PC-3 (cell line): ENCODE data around the gene DHDDS. TPM values are rescaled to one million over a fixed set of nuclear protein-coding genes. Genes with fewer than 3 reads are reported as not detected.

Source experiments
- ATAC-seq: fragments of 200-7000 bp; cut with Tn5 transposase; 2 replicates; pipeline ENCODE4 v1.9.1; 2020; ENCODE audit warnings: mild to moderate bottlenecking, moderate library complexity
- BruUV-seq: library from RNA; stranded (reverse); fragments of 400-500 nt; replicated peaks from 2 replicates; lab custom pipeline; 2021; lab: Mats Ljungman, UMichigan
- CTCF ChIA-PET: fragments of 300-600 bp; sonication (Branson Sonifier 250); formaldehyde crosslinking; loops from one replicate; lab custom pipeline; 2022; ENCODE audit warnings: antibody characterized with exemption; lab: Charles Lee
- POLR2A ChIA-PET: fragments of 300-600 bp; sonication (Branson Sonifier 250); formaldehyde crosslinking; loops from one replicate; lab custom pipeline; 2022; ENCODE audit warnings: antibody characterized with exemption; ENCODE audit not compliant: unreplicated experiment; lab: Charles Lee
- DNase-seq: peaks from one replicate; pipeline ENCODE4 v3.0.0-alpha.2; 2015
- H2AFZ ChIP-seq: fragments of 300-600 bp; sonication (generic); 2 replicates; pipeline ENCODE4 v1.6.0; 2016; ENCODE audit warnings: antibody characterized with exemption, low read length
- H3F3A ChIP-seq: fragments of 300-600 bp; sonication (generic); one replicate; pipeline ENCODE4 v1.6.0; 2017; ENCODE audit warnings: antibody characterized with exemption, low read length, control low read depth, mild to moderate bottlenecking; ENCODE audit not compliant: unreplicated experiment
- H3K27ac ChIP-seq: fragments of 300-600 bp; sonication (generic); 2 replicates; pipeline ENCODE4 v1.5.1; 2016; ENCODE audit warnings: mild to moderate bottlenecking, low read length
- H3K27me3 ChIP-seq: fragments of 300-600 bp; sonication (generic); 2 replicates; pipeline ENCODE4 v1.6.1; 2016; ENCODE audit warnings: low read length, mixed read lengths
- H3K36me3 ChIP-seq: fragments of 300-600 bp; sonication (generic); 2 replicates; pipeline ENCODE4 v1.6.1; 2016; ENCODE audit warnings: low read depth, mixed run types, low read length, mixed read lengths
- H3K4me1 ChIP-seq: fragments of 300-600 bp; sonication (generic); 2 replicates; pipeline ENCODE4 v1.5.1; 2016; ENCODE audit warnings: low read length; ENCODE audit not compliant: insufficient read depth
- H3K4me2 ChIP-seq: fragments of 300-600 bp; sonication (generic); 2 replicates; pipeline ENCODE4 v1.6.0; 2016; ENCODE audit warnings: low read length
- H3K4me3 ChIP-seq: fragments of 300-600 bp; sonication (generic); 2 replicates; pipeline ENCODE4 v1.5.1; 2016; ENCODE audit warnings: mild to moderate bottlenecking, low read length, mixed read lengths
- H3K79me2 ChIP-seq: fragments of 300-600 bp; sonication (generic); 2 replicates; pipeline ENCODE4 v1.6.1; 2017; ENCODE audit warnings: low read length, mixed read lengths
- H3K9ac ChIP-seq: fragments of 300-600 bp; sonication (generic); 2 replicates; pipeline ENCODE4 v1.6.0; 2016; ENCODE audit warnings: mild to moderate bottlenecking, low read length
- H3K9me2 ChIP-seq: fragments of 300-600 bp; sonication (generic); replicated peaks from 2 replicates; pipeline ENCODE4 v1.6.1; 2016; ENCODE audit warnings: mixed run types, low read length, mixed read lengths
- H3K9me3 ChIP-seq: fragments of 300-600 bp; sonication (generic); 2 replicates; pipeline ENCODE4 v1.6.1; 2016; ENCODE audit warnings: low read length, mixed read lengths
- H4K20me1 ChIP-seq: fragments of 300-600 bp; sonication (generic); 2 replicates; pipeline ENCODE4 v1.6.1; 2016; ENCODE audit warnings: low read length, mixed read lengths
- EZH2 ChIP-seq: fragments of 300-600 bp; sonication (generic); IDR thresholded peaks from one replicate; pipeline ENCODE4 v1.6.1; 2017; ENCODE audit warnings: antibody characterized with exemption, mild to moderate bottlenecking, low read length; ENCODE audit not compliant: unreplicated experiment
- EZH2phosphoT487 ChIP-seq: fragments of 300-600 bp; sonication (generic); IDR thresholded peaks from 2 replicates; pipeline ENCODE4 v1.6.1; 2018; ENCODE audit warnings: mild to moderate bottlenecking, antibody characterized with exemption, low read length, borderline replicate concordance
- intact Hi-C: fragments of 100-400 bp; cut with micrococcal nuclease; formaldehyde crosslinking; loops from 2 replicates; pipeline ENCODE4 v1.9.0; 2023
- total RNA-seq: library from RNA; depleted of rRNA; stranded (reverse); fragments of >200 nt; gene quantifications from 2 replicates; pipeline ENCODE4 v1.2.3, GENCODE V29; 2014
- TF ChIP-seq, protein P1 (sequence below): fragments of 300-600 bp; sonication (generic); conservative IDR thresholded peaks from 2 replicates; pipeline ENCODE4 v1.5.1; 2017; ENCODE audit warnings: antibody characterized with exemption, low read depth, mild to moderate bottlenecking, low read length

DHDDS gene
- total RNA-seq, 1 experiment from 2014 or later: 49.6 TPM

- intact Hi-C loops: loop anchor here (10.0 kb wide), 1 partner anchor 307 kb away; no protein-coding TSS in a partner anchor
- H3K27me3 ChIP-seq: peaks cover 37% of the 10 kb centered on the region
- TF ChIP-seq EZH2phosphoT487 (no peak), EZH2 (no peak)
- TF ChIP-seq, protein P1, sequence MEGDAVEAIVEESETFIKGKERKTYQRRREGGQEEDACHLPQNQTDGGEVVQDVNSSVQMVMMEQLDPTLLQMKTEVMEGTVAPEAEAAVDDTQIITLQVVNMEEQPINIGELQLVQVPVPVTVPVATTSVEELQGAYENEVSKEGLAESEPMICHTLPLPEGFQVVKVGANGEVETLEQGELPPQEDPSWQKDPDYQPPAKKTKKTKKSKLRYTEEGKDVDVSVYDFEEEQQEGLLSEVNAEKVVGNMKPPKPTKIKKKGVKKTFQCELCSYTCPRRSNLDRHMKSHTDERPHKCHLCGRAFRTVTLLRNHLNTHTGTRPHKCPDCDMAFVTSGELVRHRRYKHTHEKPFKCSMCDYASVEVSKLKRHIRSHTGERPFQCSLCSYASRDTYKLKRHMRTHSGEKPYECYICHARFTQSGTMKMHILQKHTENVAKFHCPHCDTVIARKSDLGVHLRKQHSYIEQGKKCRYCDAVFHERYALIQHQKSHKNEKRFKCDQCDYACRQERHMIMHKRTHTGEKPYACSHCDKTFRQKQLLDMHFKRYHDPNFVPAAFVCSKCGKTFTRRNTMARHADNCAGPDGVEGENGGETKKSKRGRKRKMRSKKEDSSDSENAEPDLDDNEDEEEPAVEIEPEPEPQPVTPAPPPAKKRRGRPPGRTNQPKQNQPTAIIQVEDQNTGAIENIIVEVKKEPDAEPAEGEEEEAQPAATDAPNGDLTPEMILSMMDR: no peak
- no peak overlapping the region for H3K27ac ChIP-seq
- no peak overlapping the region for H3K9ac ChIP-seq
- no peaks in the 10 kb centered on the region for H3K79me2 ChIP-seq
- ChIA-PET POLR2A (no interaction called here), CTCF (no interaction called here)
- H3K4me3 ChIP-seq: no peak overlapping the region
- H3K4me2 ChIP-seq: no peak overlapping the region
- no peaks in the 10 kb centered on the region for H3F3A ChIP-seq
- H3K9me2 ChIP-seq: no peaks in the 10 kb centered on the region
- no TSS peak for BruUV-seq
- H2AFZ ChIP-seq: no peak overlapping the region
- no peaks in the 10 kb centered on the region for H3K4me1 ChIP-seq
- H3K9me3 ChIP-seq: no peaks in the 10 kb centered on the region
- no peak for DNase-seq
- no peak for ATAC-seq
- H3K36me3 ChIP-seq: no peaks in the 10 kb centered on the region
- no peaks in the 10 kb centered on the region for H4K20me1 ChIP-seq
Observed at GRCh38 chr1:26411624-26412074, 20.5 kb upstream of the DHDDS start.

- ChIA-PET CTCF (no interaction called here), POLR2A (no interaction called here)
- Histone ChIP-seq H3K9ac (no peak overlapping the region), H3K36me3 (no peaks in the 10 kb centered on the region), H3K79me2 (no peaks in the 10 kb centered on the region), H3F3A (no peaks in the 10 kb centered on the region), H3K4me3 (no peak overlapping the region), H3K4me2 (no peak overlapping the region), H3K9me2 (no peaks in the 10 kb centered on the region), H3K27ac (no peak overlapping the region), H2AFZ (no peak overlapping the region), H3K27me3 (peaks cover 37% of the 10 kb centered on the region), H3K9me3 (no peaks in the 10 kb centered on the region), H4K20me1 (no peaks in the 10 kb centered on the region), H3K4me1 (peaks cover under 1% of the 10 kb centered on the region; the same call in 1 of the 2 replicates)
- DNase-seq (no peak), ATAC-seq (no peak)
- TF ChIP-seq EZH2phosphoT487: no peak
- TF ChIP-seq EZH2: no peak
- TF ChIP-seq, protein P1: no peak
- no TSS peak for BruUV-seq
- intact Hi-C loops: loop anchor here (10.0 kb wide), 1 partner anchor 308 kb away; no protein-coding TSS in a partner anchor
Observed at GRCh38 chr1:26412180-26412840, 19.8 kb upstream of the DHDDS start.

DNA sequence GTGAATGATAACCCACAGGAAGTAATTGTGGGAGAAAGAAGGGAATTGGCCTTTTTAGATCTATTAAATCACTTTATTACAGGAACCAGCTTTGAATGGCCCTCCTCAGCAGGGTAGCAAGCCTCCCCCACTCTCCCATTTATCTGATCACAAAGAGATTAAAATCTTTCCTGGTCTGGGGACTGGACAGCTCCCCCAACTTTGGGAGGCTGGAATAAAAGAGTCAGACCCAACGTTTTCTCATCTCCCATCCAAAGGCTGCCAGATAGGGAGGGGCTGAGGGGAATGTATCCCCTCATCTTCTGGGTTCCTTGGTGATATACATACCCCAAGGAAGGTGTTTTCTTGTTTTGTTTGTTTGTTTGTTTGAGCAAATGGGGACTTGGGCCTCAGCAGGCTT is 19.1 kb upstream of the DHDDS start:
- Histone ChIP-seq H3K79me2 (no peaks in the 10 kb centered on the region), H3K4me1 (peaks cover 5% of the 10 kb centered on the region), H3K9ac (no peak overlapping the region), H3F3A (no peaks in the 10 kb centered on the region), H3K9me3 (no peaks in the 10 kb centered on the region), H3K27ac (no peak overlapping the region), H3K27me3 (peaks cover 37% of the 10 kb centered on the region), H2AFZ (no peak overlapping the region), H4K20me1 (no peaks in the 10 kb centered on the region), H3K9me2 (no peaks in the 10 kb centered on the region), H3K4me2 (no peak overlapping the region), H3K36me3 (no peaks in the 10 kb centered on the region), H3K4me3 (no peak overlapping the region)
- ChIA-PET CTCF (no interaction called here), POLR2A (no interaction called here)
- intact Hi-C loops: loop anchor here (10.0 kb wide), 1 partner anchor 308 kb away; no protein-coding TSS in a partner anchor
- no TSS peak for BruUV-seq
- ATAC-seq: no peak
- DNase-seq: no peak
- TF ChIP-seq, protein P1: no peak
- TF ChIP-seq EZH2: no peak
